ENCODE data around the gene OLFM1. TPM values are rescaled to one million over a fixed set of nuclear protein-coding genes. Genes with fewer than 3 reads are reported as not detected.

OLFM1 gene
- total RNA-seq, 3 donors from 2014 or later, result 17.4 to 25.2 (median 22.1) TPM

DNA sequence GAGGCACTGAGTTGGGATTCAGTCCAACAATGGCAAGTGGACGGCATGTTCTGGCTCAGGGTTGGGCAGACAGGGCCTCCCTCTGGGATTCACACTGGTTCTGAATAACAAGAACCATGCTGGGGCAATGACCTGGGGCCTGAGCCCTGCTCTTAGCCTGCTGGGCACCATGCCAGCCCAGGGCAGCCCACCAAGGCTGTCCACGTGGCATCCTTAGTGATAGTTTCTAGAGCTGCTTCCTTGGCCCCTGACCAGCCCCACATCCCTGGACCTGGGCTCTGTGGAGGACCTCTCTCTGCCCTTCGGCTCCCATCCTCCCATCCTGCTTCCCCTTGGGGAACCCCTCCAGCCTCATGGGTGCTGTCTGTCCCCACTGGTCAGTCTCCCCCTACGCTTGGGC is 22.3 kb upstream of the OLFM1 start:
- TF ChIP-seq POLR2A (IDR thresholded peaks at IDR 0.05), result no peak
- TF ChIP-seq, protein P1, sequence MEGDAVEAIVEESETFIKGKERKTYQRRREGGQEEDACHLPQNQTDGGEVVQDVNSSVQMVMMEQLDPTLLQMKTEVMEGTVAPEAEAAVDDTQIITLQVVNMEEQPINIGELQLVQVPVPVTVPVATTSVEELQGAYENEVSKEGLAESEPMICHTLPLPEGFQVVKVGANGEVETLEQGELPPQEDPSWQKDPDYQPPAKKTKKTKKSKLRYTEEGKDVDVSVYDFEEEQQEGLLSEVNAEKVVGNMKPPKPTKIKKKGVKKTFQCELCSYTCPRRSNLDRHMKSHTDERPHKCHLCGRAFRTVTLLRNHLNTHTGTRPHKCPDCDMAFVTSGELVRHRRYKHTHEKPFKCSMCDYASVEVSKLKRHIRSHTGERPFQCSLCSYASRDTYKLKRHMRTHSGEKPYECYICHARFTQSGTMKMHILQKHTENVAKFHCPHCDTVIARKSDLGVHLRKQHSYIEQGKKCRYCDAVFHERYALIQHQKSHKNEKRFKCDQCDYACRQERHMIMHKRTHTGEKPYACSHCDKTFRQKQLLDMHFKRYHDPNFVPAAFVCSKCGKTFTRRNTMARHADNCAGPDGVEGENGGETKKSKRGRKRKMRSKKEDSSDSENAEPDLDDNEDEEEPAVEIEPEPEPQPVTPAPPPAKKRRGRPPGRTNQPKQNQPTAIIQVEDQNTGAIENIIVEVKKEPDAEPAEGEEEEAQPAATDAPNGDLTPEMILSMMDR (IDR thresholded peaks at IDR 0.05), result no peak
- no peak for TF ChIP-seq POLR2AphosphoS5 (IDR thresholded peaks at IDR 0.05)
- no peaks in the 10 kb centered on the region for H3K36me3 ChIP-seq
- H3K9me3 ChIP-seq, result peaks cover 15 to 21% of the 10 kb centered on the region in 2 donors
- H3K27me3 ChIP-seq, result peaks cover 0 to 58% of the 10 kb centered on the region in 2 donors
- H3K4me3 ChIP-seq, result no peak overlapping the region
- peak in 1 of 2 donors; percentile 44 for DNase-seq (ENCODE audit: low spot score in 2 of 2)
- intact Hi-C loops (cut with DNase I; ENCODE audit: low total_unique reads), result no loop called here
- H3K27ac ChIP-seq, result no peak overlapping the region
- no peaks in the 10 kb centered on the region for H3K4me1 ChIP-seq

DNA sequence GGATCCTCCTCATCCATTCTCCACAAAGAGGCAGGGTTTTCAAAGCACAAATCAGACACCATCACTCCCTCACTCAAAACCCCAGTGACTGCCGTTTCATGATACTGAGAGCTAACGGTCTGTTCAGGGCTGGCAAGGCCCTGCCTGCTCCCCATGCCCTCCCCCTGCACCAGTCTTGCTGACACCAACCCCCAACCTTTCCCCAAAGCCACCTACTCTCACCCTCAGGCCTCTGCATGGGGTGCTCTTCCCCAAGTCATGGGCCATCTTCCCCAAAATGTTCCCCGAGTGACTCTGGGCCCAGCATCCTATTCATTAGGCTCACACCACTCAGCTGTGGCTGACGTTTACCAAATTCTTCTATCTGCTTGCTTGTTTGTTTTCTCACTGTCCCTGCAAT is 21.7 kb upstream of the OLFM1 start:
- TF ChIP-seq POLR2AphosphoS5 (IDR thresholded peaks at IDR 0.05), result no peak
- TF ChIP-seq POLR2A (IDR thresholded peaks at IDR 0.05), result no peak
- TF ChIP-seq, protein P1 (IDR thresholded peaks at IDR 0.05), result no peak
- Histone ChIP-seq H3K9me3 (peaks cover 15 to 21% of the 10 kb centered on the region in 2 donors), H3K4me3 (no peak overlapping the region), H3K4me1 (no peaks in the 10 kb centered on the region), H3K27ac (no peak overlapping the region), H3K36me3 (no peaks in the 10 kb centered on the region), H3K27me3 (peaks cover 0 to 58% of the 10 kb centered on the region in 2 donors)
- no peak for DNase-seq (ENCODE audit: low spot score in 2 of 2)
- intact Hi-C loops (cut with DNase I; ENCODE audit: low total_unique reads), result no loop called here

DNA sequence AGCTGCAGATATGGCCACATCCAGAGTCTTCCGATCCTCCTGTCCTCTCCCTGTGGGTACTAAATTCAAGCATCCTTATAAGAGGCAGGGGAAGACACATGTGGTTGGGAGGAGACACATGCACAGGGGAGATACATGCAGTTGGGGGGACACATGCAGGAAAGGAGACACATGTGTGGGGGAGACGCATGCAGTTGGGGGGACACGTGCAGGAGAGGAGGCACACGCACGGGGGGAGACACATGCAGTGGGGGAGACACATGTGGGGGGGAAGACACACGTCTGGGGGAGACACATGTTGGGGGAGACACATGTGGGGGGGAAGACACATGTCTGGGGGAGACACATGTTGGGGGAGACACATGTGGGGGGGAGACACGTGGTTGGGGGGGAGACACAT is 21.2 kb upstream of the OLFM1 start:
- peaks cover 0 to 56% of the 10 kb centered on the region in 2 donors for H3K27me3 ChIP-seq
- intact Hi-C loops (cut with DNase I; ENCODE audit: low total_unique reads), result no loop called here
- H3K36me3 ChIP-seq, result no peaks in the 10 kb centered on the region
- no peak overlapping the region for H3K4me3 ChIP-seq
- DNase-seq (ENCODE audit: low spot score in 2 of 2), result no peak
- no peak for TF ChIP-seq POLR2AphosphoS5 (IDR thresholded peaks at IDR 0.05)
- TF ChIP-seq, protein P1 (IDR thresholded peaks at IDR 0.05), result no peak
- TF ChIP-seq POLR2A (IDR thresholded peaks at IDR 0.05), result no peak
- H3K4me1 ChIP-seq, result no peaks in the 10 kb centered on the region
- no peak overlapping the region for H3K27ac ChIP-seq
- H3K9me3 ChIP-seq, result peaks cover 15 to 21% of the 10 kb centered on the region in 2 donors

DNA sequence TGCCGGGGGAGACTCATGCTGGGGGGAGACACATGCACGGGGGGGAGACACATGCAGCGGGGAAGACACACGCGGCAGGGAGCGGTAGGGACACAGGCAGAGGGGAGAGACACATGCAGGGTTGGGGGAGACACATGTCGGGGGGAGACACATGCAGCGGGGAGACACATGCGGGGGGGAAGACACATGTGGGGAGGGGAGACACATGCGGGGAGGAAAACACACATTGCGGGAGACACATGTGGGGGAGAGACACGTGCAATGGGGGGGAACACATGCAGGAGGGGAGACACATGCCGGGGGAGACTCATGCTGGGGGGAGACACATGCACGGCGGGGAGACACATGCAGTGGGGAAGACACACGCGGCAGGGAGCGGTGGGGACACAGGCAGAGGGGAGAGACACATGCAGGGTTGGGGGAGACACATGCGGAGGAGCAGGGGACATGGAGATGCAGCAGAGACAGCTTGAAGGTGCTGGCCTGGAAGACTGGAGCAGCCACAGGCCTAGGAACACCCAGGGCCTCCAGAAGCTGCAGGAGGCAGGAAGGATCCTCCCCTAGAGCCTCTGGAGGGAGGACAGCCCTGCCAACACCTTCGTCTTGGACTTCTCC is 20.3 kb upstream of the OLFM1 start:
- H3K4me3 ChIP-seq, result no peak overlapping the region
- intact Hi-C loops (cut with DNase I; ENCODE audit: low total_unique reads), result no loop called here
- TF ChIP-seq POLR2AphosphoS5 (IDR thresholded peaks at IDR 0.05) (no peak), POLR2A (IDR thresholded peaks at IDR 0.05) (no peak)
- TF ChIP-seq, protein P1 (IDR thresholded peaks at IDR 0.05), result no peak
- H3K9me3 ChIP-seq, result peaks cover 15 to 21% of the 10 kb centered on the region in 2 donors
- H3K4me1 ChIP-seq, result no peaks in the 10 kb centered on the region
- no peaks in the 10 kb centered on the region for H3K36me3 ChIP-seq
- DNase-seq (ENCODE audit: low spot score in 2 of 2), result peak in 1 of 2 donors; percentile 36
- H3K27ac ChIP-seq, result no peak overlapping the region
- H3K27me3 ChIP-seq, result peaks cover 0 to 52% of the 10 kb centered on the region in 2 donors

DNA sequence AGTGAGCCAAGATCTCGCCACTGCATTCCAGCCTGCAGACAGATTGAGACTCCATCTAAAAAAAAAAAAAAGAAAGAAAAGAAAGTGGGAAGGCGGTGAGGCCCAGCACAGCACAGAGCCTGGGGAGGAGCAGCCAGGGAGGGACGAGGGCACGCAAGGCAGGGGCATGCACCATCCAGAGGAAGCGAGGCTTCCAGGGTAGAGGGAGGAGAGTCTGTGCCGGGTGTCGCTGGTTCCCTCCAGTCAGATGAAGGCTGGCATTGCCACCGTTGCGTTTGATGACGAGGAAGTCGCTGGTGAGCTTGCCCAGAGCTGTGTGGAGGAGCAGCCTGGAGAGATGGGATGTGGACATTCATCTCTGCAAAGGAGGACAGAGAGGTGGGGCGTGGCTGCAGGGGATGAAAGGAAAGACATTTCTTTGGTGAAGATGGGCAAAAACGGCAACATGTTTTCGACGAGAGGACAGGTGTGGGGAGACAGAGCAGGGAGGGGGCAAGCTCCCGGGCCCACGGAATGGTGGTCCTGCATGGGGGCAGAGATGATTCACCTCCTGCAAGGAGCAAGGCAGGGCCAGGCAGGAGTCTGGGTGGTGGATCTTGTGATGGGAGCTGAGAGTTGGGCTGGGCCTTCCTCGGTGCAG is 18.6 kb upstream of the OLFM1 start:
- H3K4me3 ChIP-seq, result no peak overlapping the region
- TF ChIP-seq, protein P1 (IDR thresholded peaks at IDR 0.05), result no peak
- no peak for TF ChIP-seq POLR2A (IDR thresholded peaks at IDR 0.05)
- no peak for TF ChIP-seq POLR2AphosphoS5 (IDR thresholded peaks at IDR 0.05)
- no peaks in the 10 kb centered on the region for H3K36me3 ChIP-seq
- H3K27me3 ChIP-seq, result peaks cover 0 to 50% of the 10 kb centered on the region in 2 donors
- peak in 1 of 2 donors; percentile 47 for DNase-seq (ENCODE audit: low spot score in 2 of 2)
- intact Hi-C loops (cut with DNase I; ENCODE audit: low total_unique reads), result no loop called here
- H3K4me1 ChIP-seq, result no peaks in the 10 kb centered on the region
- H3K9me3 ChIP-seq, result peaks cover 10 to 13% of the 10 kb centered on the region in 2 donors
- H3K27ac ChIP-seq, result no peak overlapping the region

Data from breast epithelium (tissue), 4 donors.